Measurements from ENCODE around the gene TLE4. TPM values are rescaled to one million over a fixed set of nuclear protein-coding genes. Genes with fewer than 3 reads are reported as not detected.

Gene TLE4
- total RNA-seq, 1 donor from 2014 or later: 64.1 TPM

GRCh38 chr9:79570448-79571308 lies 1.1 kb upstream of the TLE4 start:
- peak; percentile 62 for DNase-seq (ENCODE audit: low read depth)

GRCh38 chr9:79572032-79572607 lies 355 bp downstream of the TLE4 start:
- DNase-seq (ENCODE audit: low read depth): no peak

GRCh38 chr9:79572608-79573411 lies 1.0 kb downstream of the TLE4 start:
- peak; percentile 70 for DNase-seq (ENCODE audit: low read depth)

- peak; percentile 24 for DNase-seq (ENCODE audit: low read depth)
Measured at GRCh38 chr9:79573412-79573923, 1.7 kb downstream of the TLE4 start.

DNA sequence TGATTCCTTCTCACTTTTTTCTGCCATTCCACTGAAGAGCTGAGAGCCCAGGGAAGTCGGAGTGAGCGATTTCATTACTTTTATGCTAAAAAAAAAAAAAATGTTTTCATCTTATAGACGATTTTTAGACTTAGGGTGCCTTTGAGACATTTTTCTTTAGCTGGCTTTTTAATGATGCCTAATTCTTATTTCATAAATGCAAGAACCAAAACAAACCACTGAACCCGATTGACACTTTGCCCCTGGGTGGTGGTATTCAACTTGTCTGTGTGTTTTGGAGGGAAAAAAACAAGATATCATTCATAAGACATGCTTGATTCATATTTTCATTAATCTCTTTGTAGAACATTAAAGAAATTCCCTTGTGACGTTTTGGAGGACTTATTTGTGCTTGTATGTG lies 2.4 kb downstream of the TLE4 start:
- DNase-seq (ENCODE audit: low read depth): peak; percentile 29

- peak; percentile 40 for DNase-seq (ENCODE audit: low read depth)
Measured at GRCh38 chr9:79574781-79575180, 3.0 kb downstream of the TLE4 start.

DNA sequence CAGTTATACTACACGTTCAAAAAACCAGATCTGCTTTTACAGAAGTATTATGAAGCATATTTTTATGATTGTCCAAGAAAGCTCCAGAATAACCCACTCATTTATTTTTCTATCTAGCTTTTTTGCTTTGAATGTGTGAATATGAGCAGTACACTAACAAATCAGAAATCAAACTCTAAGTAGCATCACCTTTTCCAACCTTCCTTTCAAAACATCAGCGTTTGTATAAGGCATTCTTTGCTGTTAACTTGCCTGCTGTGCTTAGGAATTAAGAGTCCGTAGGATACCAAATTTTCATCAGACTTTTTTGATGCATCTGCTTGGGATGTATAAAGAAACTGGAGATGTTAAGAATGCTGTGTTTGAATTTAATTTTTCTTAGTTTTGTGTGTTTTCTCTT lies 3.8 kb downstream of the TLE4 start:
- peak; percentile 19 for DNase-seq (ENCODE audit: low read depth)

DNA sequence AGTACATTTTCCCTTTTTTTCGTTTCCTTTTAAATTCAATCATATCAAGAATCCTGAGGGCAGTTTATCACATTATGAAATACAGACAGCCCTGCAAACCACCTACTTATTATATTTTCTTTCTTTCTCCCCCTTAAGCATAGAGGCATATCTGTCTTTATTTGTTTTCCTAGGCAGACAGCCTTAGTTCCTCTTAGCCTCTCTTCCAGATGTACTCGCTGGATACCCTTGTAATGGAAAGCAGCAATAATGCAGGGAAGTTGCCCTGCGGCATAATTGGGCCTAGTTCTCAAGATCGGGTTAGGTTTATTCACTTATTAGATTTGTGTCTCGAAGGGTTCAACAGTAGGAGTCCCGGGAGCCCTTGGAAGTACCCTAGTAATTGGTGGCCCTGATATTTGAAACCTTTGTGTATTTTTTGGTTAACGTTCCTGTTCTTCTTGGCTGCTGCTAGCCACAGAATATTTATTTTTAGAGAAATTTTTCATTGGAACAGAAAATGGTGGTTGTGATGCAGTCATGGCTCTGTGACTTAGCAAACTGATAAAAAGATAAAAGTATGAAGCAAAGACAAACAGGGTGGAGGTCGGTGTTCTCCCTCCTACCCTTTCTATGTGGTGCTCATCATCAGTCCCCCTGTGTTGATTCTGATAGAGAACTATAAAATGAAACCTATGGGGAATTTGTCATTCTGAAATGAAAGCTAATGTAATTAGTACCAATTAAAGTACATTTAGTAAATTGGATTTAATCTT lies 6.4 kb downstream of the TLE4 start:
- peak; percentile 48 for DNase-seq (ENCODE audit: low read depth)

- DNase-seq (ENCODE audit: low read depth): peak; percentile 53
Measured at GRCh38 chr9:79578891-79579290, 7.1 kb downstream of the TLE4 start.

- no peak for DNase-seq (ENCODE audit: low read depth)
Measured at GRCh38 chr9:79579624-79580023, 7.9 kb downstream of the TLE4 start.

DNA sequence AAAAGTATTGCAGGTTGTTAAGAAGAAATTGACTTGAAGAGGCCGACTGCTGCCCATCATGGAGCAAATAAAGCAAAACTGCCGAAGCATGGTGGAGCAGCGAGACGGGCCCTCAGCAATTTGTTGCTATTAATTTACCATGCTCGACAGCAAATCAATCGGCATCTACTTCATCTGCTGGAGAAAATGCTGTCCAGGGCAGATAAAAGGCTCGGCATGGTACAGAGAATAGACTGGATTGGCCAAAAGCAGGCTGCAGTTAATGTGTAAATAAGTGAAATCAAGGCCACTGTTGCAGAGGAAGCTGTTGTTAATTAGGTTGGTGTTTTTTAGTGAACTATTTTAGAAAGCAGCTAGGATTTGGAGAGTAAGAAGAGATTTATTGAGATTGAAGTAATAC lies 8.3 kb downstream of the TLE4 start:
- no peak for DNase-seq (ENCODE audit: low read depth)

DNA sequence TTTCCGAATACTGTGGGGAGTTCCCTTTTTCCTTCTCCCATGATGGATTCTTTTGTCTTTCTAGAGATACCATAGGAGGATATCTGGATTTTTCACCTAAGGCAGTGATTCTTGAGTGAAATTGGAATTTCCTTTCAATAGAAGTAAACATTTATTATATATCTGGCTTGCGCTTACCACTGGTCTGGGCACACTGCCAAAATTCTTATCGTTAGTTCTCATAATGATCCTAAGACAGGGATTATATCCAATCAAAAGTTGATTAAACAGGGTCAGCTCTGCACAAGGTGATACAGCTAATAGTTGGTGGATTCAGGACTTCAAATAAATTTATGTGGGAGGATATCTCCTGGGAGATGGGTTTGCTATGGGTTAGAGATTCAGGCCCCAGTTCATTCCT lies 9.6 kb downstream of the TLE4 start:
- DNase-seq (ENCODE audit: low read depth): no peak

DNA sequence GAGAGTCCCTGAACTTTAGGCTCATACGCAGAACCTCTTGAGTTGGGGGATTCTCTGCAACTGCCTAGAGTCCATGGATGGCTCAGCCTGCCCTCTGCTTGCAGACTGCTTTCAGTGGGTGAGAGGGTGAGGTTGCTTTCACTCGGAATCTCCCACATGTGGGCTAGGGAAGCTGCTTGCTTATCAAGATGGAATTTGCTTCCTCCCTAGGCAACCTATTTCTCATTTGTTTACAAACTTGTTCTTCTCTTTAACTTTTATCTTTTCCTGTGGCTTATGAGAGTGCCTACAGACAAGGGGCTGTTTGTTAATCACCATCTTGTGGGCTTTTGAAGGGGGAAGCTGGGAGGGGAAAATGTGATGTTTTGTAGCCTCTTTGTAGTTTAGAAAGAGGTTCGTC lies 10.0 kb downstream of the TLE4 start:
- DNase-seq (ENCODE audit: low read depth): peak; percentile 57

GRCh38 chr9:79583952-79584654 lies 12.3 kb downstream of the TLE4 start:
- DNase-seq (ENCODE audit: low read depth): no peak

DNA sequence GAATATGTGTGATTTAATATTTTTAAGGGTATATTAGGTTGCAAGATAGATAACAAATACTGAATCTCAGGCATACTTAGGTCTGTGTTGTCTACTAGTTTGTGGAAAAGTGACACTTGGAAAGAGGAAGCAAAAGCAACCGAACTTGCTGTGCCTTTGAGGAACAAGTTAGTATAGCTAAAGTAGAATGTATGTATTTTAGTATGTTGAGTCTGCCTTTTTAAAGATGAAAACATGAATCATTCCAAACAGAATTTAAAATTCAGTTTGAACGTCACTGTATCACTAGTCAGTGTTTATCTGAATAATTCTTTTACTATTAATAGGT lies 12.9 kb downstream of the TLE4 start:
- DNase-seq (ENCODE audit: low read depth): no peak

- peak; percentile 65 for DNase-seq (ENCODE audit: low read depth)
Measured at GRCh38 chr9:79588488-79589223, 16.9 kb downstream of the TLE4 start.

DNA sequence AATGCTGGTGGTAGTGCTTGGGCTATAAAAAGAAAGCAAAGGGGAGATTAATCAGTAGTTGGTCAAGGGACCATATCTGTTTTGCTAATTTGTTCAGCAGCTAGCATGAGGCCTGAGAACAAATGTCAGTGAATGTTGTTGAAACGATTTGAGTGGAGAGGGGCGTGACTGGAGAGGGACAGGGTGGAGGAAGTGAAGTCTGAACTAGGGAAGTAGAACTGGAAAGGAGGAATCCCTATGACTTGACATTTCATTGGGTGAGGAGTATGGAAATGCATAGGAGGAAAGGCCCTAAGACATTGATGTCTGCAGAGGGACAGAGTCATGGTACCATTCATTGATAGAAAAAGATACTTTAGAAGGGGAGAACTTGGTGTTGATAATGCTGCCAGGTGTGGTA lies 19.7 kb downstream of the TLE4 start:
- DNase-seq (ENCODE audit: low read depth): no peak

- DNase-seq (ENCODE audit: low read depth): no peak
Measured at GRCh38 chr9:79592726-79593493, 21.1 kb downstream of the TLE4 start.

All from myocyte (in vitro differentiated cells).